Heart right ventricle (tissue), 16 donors: Measurements from ENCODE around the gene GOT1. TPM values are rescaled to one million over a fixed set of nuclear protein-coding genes. Genes with fewer than 3 reads are reported as not detected.

Experiments used
- ATAC-seq, 8 donors: fragments of 200-7000 bp; cut with Tn5 transposase; one replicate each; pipeline ENCODE4 v1.9.1; 2020; ENCODE audit warnings: mild to moderate bottlenecking in 8 of 8, moderate library complexity in 8 of 8, moderate number of reproducible peaks in 1 of 8
- DNase-seq, 2 donors: peaks; one replicate each; pipeline ENCODE4 v3.0.0-alpha.2; 2020
- H3K27ac ChIP-seq, 10 donors: fragments of 200-600 bp; sonication (generic) in 2 of 10; one replicate each; pipeline versions ENCODE4 v1.5.0 to v1.8.0; 2020 to 2022; ENCODE audit warnings: mild to moderate bottlenecking in 3 of 10
- H3K27me3 ChIP-seq, 7 donors: fragments of 200-600 bp; one replicate each; pipeline ENCODE4 v1.8.0; 2021 to 2022; ENCODE audit warnings: mild to moderate bottlenecking in 2 of 7
- H3K36me3 ChIP-seq, 9 donors: fragments of 200-600 bp; sonication (generic) in 1 of 9; one replicate each; pipeline versions ENCODE4 v1.5.0 to v1.8.0; 2020 to 2022; ENCODE audit warnings: mild to moderate bottlenecking in 2 of 9
- H3K4me1 ChIP-seq, 9 donors: fragments of 200-600 bp; sonication (generic) in 1 of 9; one replicate each; pipeline versions ENCODE4 v1.5.0 to v1.8.0; 2020 to 2022; ENCODE audit warnings: mild to moderate bottlenecking in 4 of 9
- H3K4me3 ChIP-seq, 10 donors: fragments of 200-600 bp; sonication (generic) in 2 of 10; one replicate each; pipeline versions ENCODE4 v1.5.0 to v1.8.0; 2020 to 2022; ENCODE audit warnings: mild to moderate bottlenecking in 7 of 10, moderate library complexity in 2 of 10
- H3K9me3 ChIP-seq, 11 donors: fragments of 200-600 bp in 10 of 11; sonication (generic) in 2 of 11; one replicate each; pipeline versions ENCODE4 v1.5.0 to v1.8.0; 2013 to 2022; ENCODE audit warnings: mild to moderate bottlenecking in 2 of 11, control low read depth in 1 of 11, moderate library complexity in 1 of 11
- WGBS, 2 donors: extraction: QIAGEN DNeasy Blood & Tissue Kit; methylation state at CpG; one replicate each; pipeline ENCODE4 v1.1.7; 2013; ENCODE audit warnings: inconsistent platforms in 1 of 2; 5-methylcytosine and 5-hydroxymethylcytosine counted together
- intact Hi-C, 10 donors: fragments of 100-400 bp; cut with DNase I; formaldehyde crosslinking; loops; one replicate each; pipeline versions ENCODE4 v1.11.1 to v1.14.2; 2022
- polyA plus RNA-seq, 2 donors: library from polyadenylated mRNA; stranded (reverse); fragments of 200-250 nt; gene quantifications; one replicate each; pipeline ENCODE4 v1.2.3, GENCODE V29; 2013
- total RNA-seq, 10 donors: library from RNA; stranded (reverse); fragmentation: NEBNext Ultra II Directional in 3 of 10; extraction: Animal tissue kit (Norgen Biotek cat#: 25700) in 3 of 10; gene quantifications; one replicate each; pipeline versions ENCODE4 v1.2.1 to v1.2.4, GENCODE V29; 2021 to 2023
- TF ChIP-seq, protein P1 (sequence below), 9 donors: fragments of 200-600 bp; sonication (generic) in 2 of 9; IDR thresholded peaks; one replicate each; pipeline versions ENCODE4 v1.5.0 to v1.8.0; 2021 to 2022; ENCODE audit warnings: antibody characterized with exemption in 9 of 9, mild to moderate bottlenecking in 5 of 9, moderate library complexity in 1 of 9
- donor health status: Arrhythmogenic right ventricular cardiomyopathy.
- donor health status: ischemic (EF 13 %, LVEDD 7.1; RV severe dilation, severe dysfunction).
- donor health status: healthy with polysubstance abuse.
- donor health status: DM: no; HTN: yes; CAD: no.
- donor health status: DM: no; HTN: no; CAD: no.
- donor health status: ischemic (EF 25% LVEDD 6.9; RV normal size, moderate dysfunction).
- donor health status: ischemic (EF 25% LVEDD 5.7; RV mildly dilated, moderate dysfunction).
- donor health status: healthy.
- donor health status: DM: yes; HTN: yes; CAD: no.
- donor health status: Ischemic cardiomyopathy.
- donor health status: ischemic (EF 35%, LVEDD 5.7; RV mildly dilated, moderate dysfunction).
- donor health status: nonischemic (EF 11% LVEDD 7.7; RV severe dilation, severe dysfunction).
- donor health status: DM: yes; HTN: yes; CAD: no.
- donor health status: PGD.
- donor health status: ischemic (EF 29% LVEDD 5.4; RV normal size, mild dysfunction).
- donor health status: nonischemic (EF 23%, LVEDD 6.1; RV moderate dilation, normal function).

GOT1 gene
- total and polyA plus RNA-seq, 12 donors = 114 to 669 (median 561) TPM

- WGBS, 2 donors = 54 to 63% methylated on average over 3 of the region's 3 CpGs
- H3K4me3 ChIP-seq = no peak overlapping the region
- no peak for DNase-seq
- H3K27ac ChIP-seq = no peak overlapping the region
- no peak for ATAC-seq
- H3K9me3 ChIP-seq = peaks cover 0 to 5% (median 0%) of the 10 kb centered on the region in 11 donors
- H3K27me3 ChIP-seq = no peaks in the 10 kb centered on the region
- peaks cover 0 to 71% (median 26%) of the 10 kb centered on the region in 9 donors for H3K4me1 ChIP-seq
- peaks cover 0 to 67% (median 24%) of the 10 kb centered on the region in 9 donors for H3K36me3 ChIP-seq
- TF ChIP-seq, protein P1, sequence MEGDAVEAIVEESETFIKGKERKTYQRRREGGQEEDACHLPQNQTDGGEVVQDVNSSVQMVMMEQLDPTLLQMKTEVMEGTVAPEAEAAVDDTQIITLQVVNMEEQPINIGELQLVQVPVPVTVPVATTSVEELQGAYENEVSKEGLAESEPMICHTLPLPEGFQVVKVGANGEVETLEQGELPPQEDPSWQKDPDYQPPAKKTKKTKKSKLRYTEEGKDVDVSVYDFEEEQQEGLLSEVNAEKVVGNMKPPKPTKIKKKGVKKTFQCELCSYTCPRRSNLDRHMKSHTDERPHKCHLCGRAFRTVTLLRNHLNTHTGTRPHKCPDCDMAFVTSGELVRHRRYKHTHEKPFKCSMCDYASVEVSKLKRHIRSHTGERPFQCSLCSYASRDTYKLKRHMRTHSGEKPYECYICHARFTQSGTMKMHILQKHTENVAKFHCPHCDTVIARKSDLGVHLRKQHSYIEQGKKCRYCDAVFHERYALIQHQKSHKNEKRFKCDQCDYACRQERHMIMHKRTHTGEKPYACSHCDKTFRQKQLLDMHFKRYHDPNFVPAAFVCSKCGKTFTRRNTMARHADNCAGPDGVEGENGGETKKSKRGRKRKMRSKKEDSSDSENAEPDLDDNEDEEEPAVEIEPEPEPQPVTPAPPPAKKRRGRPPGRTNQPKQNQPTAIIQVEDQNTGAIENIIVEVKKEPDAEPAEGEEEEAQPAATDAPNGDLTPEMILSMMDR (IDR thresholded peaks at IDR 0.05) = no peak
- intact Hi-C loops = no loop called here
Observed at GRCh38 chr10:99421233-99421739, 9.1 kb downstream of the GOT1 start.

GRCh38 chr10:99419688-99420087 lies 10.7 kb downstream of the GOT1 start:
- H3K27me3 ChIP-seq = no peaks in the 10 kb centered on the region
- peaks cover 0 to 5% (median 0%) of the 10 kb centered on the region in 11 donors for H3K9me3 ChIP-seq
- H3K27ac ChIP-seq = no peak overlapping the region
- 88 to 94% methylated on average over 2 of the region's 2 CpGs for WGBS, 2 donors
- intact Hi-C loops = no loop called here
- TF ChIP-seq, protein P1 (IDR thresholded peaks at IDR 0.05) = no peak
- H3K36me3 ChIP-seq = peaks cover 0 to 53% (median 24%) of the 10 kb centered on the region in 9 donors
- DNase-seq = no peak
- H3K4me1 ChIP-seq = peaks cover 0 to 55% (median 21%) of the 10 kb centered on the region in 9 donors
- H3K4me3 ChIP-seq = no peak overlapping the region
- ATAC-seq = peak in 1 of 8 donors; percentile 60

DNA sequence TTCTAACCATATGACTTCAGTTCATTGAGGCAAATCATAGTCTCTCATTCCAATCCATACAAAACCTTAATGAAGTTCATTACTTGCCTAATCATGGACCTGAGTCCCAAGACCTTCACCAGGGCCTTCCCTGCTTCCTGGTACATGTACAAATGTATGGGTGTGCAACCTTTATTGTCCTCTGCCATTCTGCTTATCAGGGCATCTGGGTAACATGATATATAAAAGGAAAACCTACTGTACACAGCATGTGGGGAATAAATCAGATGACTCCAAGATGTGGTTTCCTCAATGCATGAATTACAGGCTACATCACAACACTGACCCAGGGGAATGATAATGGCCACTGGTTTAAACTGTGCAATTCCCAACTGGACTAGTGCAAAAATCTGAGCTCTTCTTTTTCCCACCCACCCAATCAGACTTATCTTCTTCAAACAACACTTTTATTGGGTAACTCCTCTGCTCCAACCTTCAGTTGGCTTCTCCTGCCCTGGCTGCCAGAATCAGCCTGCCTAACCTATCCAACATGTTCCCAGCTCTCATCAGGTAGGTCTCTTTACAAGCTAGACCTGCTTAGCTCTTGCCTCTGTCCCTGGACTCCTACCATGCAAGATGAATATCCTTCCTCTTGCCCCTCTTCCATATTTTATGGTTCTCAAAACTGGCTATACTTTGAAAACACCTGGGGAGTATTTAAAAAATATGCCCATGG lies 11.4 kb downstream of the GOT1 start:
- ATAC-seq = peak in 2 of 8 donors; percentile 33 to 50
- peaks cover 0 to 5% (median 0%) of the 10 kb centered on the region in 11 donors for H3K9me3 ChIP-seq
- peaks cover 0 to 50% (median 19%) of the 10 kb centered on the region in 9 donors for H3K4me1 ChIP-seq
- intact Hi-C loops = no loop called here
- H3K4me3 ChIP-seq = no peak overlapping the region
- TF ChIP-seq, protein P1 (IDR thresholded peaks at IDR 0.05) = no peak
- no peak overlapping the region for H3K27ac ChIP-seq
- no peaks in the 10 kb centered on the region for H3K27me3 ChIP-seq
- no peak for DNase-seq
- peaks cover 0 to 48% (median 24%) of the 10 kb centered on the region in 9 donors for H3K36me3 ChIP-seq

GRCh38 chr10:99412099-99412498 lies 18.3 kb downstream of the GOT1 start:
- DNase-seq = no peak

More at GRCh38 chr10:99412099-99412498, 18.3 kb downstream of the GOT1 start:
- 71 to 72% methylated on average over 1 of the region's 1 CpG for WGBS, 2 donors
- Histone ChIP-seq H3K27ac (peak overlapping the region in 4 of 10 donors; percentile 1 to 45 (median 40)), H3K27me3 (no peaks in the 10 kb centered on the region), H3K9me3 (peaks cover 0 to 5% (median 0%) of the 10 kb centered on the region in 11 donors), H3K36me3 (peaks cover 0 to 63% (median 0%) of the 10 kb centered on the region in 9 donors), H3K4me3 (no peak overlapping the region), H3K4me1 (peaks cover 0 to 38% (median 22%) of the 10 kb centered on the region in 9 donors)
- peak in 6 of 8 donors; percentile 23 to 84 (median 71) for ATAC-seq
- intact Hi-C loops = no loop called here
- TF ChIP-seq, protein P1 (IDR thresholded peaks at IDR 0.05) = peak in 1 of 9 donors; percentile 11
